Fibroblast of skin of abdomen (primary cell): ENCODE results near the gene TYMP.

Experiments used
- DNase-seq: peaks from one replicate; pipeline ENCODE4 v3.0.0-alpha.2; 2013

The TYMP gene

GRCh38 chr22:50562523-50563412 is 33.0 kb upstream of the TYMP start, which contains the start of gene SYCE3:
TSS of gene SYCE3 (minus strand) at chr22:50562919. CDS start at chr22:50556405, 6,514 bp downstream.
- DNase-seq = peak; percentile 89

- no peak for DNase-seq
Measured at GRCh38 chr22:50561401-50562358, 31.9 kb upstream of the TYMP start.

DNA sequence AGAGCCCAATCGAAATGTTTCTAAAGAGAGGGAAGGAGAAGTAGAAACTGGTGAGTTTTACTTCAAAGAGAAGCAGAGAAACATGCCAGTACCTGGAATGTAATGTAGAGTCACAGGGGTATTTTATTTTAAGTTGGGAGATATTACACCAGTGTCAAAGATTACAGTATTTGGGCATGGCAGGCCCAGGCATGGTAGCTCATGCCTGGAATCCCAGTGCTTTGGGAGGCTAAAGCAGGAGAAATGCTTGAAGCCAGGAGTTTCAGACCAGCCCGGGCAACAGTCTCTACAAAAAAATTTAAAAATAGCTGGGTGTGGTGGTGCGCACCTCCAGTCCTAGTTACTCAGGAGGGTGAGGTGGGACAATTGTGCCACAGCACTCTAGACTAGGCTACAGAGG is 30.2 kb upstream of the TYMP start:
- DNase-seq = no peak

GRCh38 chr22:50556703-50557102 is 26.9 kb upstream of the TYMP start:
- DNase-seq = no peak

GRCh38 chr22:50553310-50553709 is 23.5 kb upstream of the TYMP start:
- DNase-seq = no peak

GRCh38 chr22:50551160-50551752 is 21.4 kb upstream of the TYMP start:
- no peak for DNase-seq

DNA sequence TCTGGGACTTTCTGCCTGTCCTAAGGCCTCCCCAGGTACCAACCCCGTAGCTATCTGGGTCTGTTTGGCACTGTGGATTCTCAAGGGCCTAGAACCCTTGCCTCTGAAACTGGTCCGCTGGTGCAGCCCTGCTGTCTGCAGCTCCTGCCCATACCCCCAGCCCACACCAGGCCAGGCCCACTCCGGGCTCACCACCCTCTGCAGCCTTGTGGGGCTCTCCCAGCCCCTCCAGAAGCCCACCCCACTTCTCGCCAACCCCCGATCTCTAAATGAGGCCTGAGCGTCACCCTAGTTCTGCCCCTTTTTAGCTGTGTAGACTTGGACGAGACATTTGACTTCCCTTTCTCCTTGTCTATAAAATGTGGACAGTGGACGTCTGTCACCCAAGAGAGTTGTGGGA is 20.6 kb upstream of the TYMP start:
- DNase-seq = no peak

DNA sequence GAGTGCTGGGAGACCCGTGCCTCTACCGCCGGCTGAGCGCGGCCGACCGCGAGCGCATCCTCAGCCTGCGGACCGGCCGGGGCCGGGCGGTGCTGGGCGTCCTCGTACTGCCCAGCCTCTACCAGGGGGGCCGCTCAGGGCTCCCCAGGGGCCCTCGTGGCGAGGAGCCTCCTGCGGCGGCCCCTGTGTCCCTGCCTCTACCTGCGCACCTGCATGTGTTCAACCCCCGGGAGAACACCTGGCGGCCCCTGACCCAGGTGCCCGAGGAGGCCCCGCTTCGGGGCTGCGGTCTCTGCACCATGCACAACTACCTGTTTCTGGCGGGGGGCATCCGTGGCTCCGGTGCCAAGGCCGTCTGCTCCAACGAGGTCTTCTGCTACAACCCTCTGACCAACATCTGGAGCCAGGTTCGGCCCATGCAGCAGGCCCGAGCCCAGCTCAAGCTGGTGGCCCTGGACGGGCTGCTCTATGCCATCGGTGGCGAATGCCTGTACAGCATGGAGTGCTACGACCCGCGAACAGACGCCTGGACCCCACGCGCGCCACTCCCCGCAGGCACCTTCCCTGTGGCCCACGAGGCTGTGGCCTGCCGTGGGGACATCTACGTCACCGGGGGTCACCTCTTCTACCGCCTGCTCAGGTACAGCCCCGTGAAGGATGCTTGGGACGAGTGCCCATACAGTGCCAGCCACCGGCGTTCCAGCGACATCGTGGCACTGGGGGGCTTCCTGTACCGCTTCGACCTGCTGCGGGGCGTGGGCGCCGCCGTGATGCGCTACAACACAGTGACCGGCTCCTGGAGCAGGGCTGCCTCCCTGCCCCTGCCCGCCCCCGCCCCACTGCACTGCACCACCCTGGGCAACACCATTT is 19.3 kb upstream of the TYMP start:
- no peak for DNase-seq

- DNase-seq = no peak
Measured at GRCh38 chr22:50548040-50548920, 18.5 kb upstream of the TYMP start.

GRCh38 chr22:50547263-50547985 is 17.6 kb upstream of the TYMP start:
- DNase-seq = no peak

- DNase-seq = no peak
Measured at GRCh38 chr22:50546326-50547262, 16.8 kb upstream of the TYMP start.

GRCh38 chr22:50545522-50546325 is 15.9 kb upstream of the TYMP start, which contains the start of gene KLHDC7B:
TSS of gene KLHDC7B (plus strand) at chr22:50545899. CDS start at chr22:50546244, 345 bp downstream.
- DNase-seq = peak; percentile 77

DNA sequence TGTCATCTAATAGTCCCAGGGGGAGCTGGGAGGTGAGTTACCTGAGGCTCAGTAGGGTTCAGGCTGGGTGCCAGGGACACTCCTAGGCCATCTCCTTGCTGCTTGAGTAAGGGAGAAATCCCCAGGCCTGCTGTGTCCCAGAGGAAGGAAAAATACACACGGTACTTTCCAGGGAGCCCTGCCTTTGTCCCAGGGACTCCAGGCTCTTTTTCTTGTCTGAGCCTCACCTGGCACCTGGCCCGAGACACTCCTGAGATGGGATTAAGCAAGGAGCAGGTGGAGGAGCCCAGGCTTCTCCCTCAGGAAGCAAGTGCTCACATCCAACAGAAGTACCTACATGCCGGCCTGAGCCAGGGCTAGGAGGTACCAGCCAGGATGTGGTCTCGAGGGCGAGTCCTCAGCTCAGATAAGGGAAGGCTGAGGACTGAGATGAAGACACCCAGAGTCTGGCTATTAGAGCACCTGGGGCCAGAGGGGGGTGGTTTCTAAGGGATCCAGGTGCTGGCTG is 15.0 kb upstream of the TYMP start:
- no peak for DNase-seq

DNA sequence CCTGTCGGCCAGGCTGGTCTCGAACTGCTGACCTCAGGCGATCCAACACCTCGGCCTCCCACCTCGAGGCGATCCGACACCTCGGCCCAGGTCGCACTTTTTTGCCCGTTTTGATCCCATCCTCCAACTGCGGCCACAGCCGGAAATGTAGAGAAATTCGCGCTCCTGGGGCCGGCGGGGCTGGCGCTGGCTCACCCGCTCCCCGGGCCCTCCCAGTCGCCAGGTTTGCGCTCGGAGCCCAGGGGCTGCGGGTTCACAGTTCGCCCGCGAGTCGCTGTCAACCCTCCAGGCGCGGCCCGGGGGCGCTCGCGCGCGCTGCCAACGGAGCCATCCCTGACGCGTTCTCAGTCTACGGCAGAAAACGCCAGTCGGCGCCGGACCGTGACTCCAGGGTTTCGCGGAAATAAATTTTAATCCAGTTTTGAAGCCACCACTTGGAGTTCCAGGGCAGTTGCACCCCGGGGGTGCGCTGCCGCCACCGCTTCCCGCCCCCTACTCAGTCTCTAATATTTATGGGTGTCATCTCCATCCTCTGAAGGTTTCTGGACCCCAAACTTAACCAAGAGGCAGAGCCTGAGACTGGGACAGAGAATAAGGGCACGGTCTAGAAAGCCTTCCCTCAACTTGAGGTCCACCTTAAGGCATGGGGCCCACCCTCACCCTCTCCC is 14.4 kb upstream of the TYMP start:
- peak; percentile 63 for DNase-seq

DNA sequence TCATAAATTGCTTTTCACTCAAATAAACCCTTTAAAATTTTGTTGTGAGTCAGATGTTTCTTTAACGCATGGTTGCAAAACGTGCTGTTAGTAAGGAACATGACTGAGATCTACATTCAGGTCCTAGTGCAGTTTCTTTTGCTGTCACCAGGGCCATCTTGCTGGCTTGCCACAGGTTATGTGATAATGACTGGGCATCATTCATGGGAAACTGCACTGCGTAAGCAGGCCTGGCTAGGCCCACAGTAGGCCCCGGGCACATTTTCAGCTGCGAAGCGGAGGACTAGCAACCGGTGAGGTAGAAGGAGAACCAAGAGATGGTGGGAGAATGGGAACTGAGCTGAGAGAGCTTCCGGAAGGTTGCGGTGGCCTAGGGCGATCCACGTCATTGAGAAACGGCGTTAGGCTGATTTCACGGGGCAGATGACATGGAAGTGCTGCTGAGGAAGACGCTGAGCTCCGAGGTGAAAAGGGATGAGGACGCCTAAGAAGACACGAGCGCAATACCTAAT is 12.7 kb upstream of the TYMP start:
- DNase-seq = no peak

- DNase-seq = peak; percentile 75
Measured at GRCh38 chr22:50541667-50542026, 11.8 kb upstream of the TYMP start.

DNA sequence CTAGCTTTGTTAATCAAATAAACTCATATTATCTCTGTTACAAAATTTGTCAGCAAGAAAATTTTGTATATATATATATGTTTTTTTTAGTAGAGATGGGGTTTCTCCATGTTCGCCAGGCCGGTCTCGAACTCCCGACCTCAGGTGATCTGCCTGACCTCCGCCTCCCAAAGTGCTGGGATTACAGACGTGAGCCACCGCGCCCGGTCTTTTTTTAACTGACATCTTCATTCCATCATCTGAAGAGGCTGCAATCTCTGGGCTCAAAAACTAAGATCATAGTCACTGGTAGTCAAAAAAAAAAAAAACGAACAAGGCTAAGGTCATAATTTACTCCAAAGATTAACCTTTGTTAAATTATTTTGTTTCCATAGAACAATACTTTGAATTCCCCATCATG is 10.6 kb upstream of the TYMP start:
- DNase-seq = no peak
